HG02943 (cell line): ENCODE measurements around the gene GPSM3.
"Not testable (repeated sequence)": the region's sequence is repeated elsewhere in the genome, so short reads cannot be mapped to it uniquely, and the experiment has no call there.

Experiments
- ATAC-seq: cut with Tn5 transposase; IDR thresholded peaks from one replicate; pipeline ENCODE4 v1.9.1; 2021; ENCODE audit warnings: mild to moderate bottlenecking, low read depth, moderate library complexity; ENCODE audit not compliant: unreplicated experiment

Gene GPSM3

GRCh38 chr6:32192608-32193039, at the start of gene GPSM3:
Gene GPSM3, minus strand, starts transcription at chr6:32192643. Its CDS starts 130 bp downstream, at chr6:32192513.
- no peak for ATAC-seq

DNA sequence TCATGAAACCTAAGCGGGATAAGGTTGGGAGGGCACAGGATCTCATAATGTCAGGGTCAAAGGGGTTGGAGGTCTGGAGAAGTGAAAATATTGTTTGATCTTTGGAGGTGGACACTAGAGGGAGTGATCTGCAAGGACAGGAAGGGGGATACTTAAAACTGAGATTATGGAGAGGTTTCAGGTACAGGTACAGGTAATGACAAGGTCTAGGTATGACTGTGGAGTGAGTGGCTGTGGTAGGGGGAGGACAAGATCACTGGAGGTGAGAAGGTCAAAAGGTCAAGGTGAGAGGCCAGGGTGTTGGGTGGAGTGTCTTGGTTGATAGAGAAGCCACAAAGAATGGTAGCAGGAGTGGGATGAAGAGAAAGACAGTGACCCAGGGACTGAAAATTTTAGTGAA, 48.2 kb upstream of the GPSM3 start:
- no peak for ATAC-seq

- no peak for ATAC-seq
Observed at GRCh38 chr6:32239462-32239861, 47.0 kb upstream of the GPSM3 start.

GRCh38 chr6:32234934-32235333, 42.5 kb upstream of the GPSM3 start:
- no peak for ATAC-seq

DNA sequence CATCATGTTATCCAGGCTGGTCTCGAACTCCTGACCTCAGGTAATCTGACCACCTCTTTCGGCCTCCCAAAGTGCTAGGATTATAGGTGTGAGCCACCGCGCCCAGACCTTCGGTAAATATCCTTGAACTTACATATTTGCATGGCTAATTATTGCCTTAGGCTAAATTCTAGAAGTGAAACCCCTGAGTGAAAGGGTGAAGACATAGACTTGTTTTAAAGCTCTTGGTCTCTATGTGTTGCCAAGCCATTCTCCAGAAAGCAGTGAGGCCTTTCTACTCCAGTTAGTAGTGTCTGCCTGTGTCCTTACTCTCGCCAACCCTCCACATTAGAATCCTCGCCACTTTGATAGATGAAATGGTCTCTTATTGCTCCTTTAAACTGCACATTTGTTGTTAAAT, 34.0 kb upstream of the GPSM3 start:
- no peak for ATAC-seq

- ATAC-seq = no peak
Observed at GRCh38 chr6:32224696-32225095, 32.3 kb upstream of the GPSM3 start.

- ATAC-seq = no peak
Observed at GRCh38 chr6:32223258-32224235, 31.1 kb upstream of the GPSM3 start, which contains the start of gene NOTCH4. Gene NOTCH4, minus strand, starts transcription at chr6:32224067. Its CDS starts 139 bp downstream, at chr6:32223928.

GRCh38 chr6:32222333-32223230, 30.1 kb upstream of the GPSM3 start:
- no peak for ATAC-seq

DNA sequence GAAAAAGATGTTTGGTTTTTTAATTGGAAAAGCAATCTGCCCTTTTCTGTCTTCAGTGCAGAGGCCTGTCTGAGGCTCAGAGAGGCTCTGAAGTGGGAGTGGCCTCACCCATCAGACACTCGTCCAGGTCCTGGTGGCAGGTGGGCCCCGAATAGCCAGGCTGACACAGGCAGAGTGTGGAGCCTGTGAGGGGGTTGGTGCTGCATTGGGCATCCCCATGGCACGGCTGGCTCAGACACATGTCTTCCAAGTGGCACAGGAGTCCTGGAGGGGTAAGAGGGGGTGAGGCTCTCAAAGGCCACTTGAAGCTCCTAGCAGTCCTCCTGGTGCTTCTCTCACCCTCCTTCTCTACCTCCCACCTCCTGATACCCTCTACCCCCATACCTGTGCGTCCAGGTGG, 27.6 kb upstream of the GPSM3 start:
- no peak for ATAC-seq

DNA sequence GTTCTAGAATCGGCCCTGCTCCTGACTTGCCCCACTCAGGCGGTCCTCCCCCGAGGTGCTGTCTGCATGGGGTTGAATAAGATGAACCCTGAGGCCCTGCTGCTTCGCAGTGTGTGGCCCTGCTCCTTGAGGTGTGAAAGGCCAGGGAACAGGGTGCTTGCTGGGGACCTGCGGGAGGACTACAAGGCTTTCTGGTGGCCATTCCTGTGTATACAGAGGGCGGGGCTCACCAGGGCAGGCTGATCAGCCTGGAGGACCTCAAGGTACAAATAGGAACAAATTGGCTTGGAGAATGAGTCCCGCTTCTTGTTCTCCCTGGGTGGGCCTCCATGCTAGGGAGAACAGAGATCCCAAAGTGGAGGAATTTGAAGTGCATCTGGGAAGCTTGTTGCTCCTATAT, 25.7 kb upstream of the GPSM3 start:
- no peak for ATAC-seq

- ATAC-seq = no peak
Observed at GRCh38 chr6:32216998-32217397, 24.6 kb upstream of the GPSM3 start.

GRCh38 chr6:32216285-32216684, 23.8 kb upstream of the GPSM3 start:
- ATAC-seq = no peak

GRCh38 chr6:32215617-32216016, 23.2 kb upstream of the GPSM3 start:
- ATAC-seq = no peak

DNA sequence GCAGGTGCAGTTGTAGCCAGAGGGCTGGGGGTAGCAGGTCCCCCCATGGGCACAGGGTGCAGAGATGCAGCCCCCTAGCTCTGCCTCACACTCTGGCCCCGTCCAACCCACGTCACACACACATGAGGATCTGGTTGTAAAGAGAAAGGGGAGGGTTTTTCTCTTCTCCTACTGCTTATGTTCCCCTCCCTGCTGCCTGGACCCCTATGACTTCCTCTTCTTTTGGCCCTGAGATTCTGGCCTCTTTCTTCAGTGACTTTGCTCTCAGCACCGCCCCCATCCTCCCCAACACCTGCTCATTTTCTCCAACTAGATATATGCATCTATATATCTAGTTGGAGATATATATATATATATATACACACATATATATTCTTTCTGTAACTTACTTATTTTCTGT, 21.7 kb upstream of the GPSM3 start:
- ATAC-seq = no peak

DNA sequence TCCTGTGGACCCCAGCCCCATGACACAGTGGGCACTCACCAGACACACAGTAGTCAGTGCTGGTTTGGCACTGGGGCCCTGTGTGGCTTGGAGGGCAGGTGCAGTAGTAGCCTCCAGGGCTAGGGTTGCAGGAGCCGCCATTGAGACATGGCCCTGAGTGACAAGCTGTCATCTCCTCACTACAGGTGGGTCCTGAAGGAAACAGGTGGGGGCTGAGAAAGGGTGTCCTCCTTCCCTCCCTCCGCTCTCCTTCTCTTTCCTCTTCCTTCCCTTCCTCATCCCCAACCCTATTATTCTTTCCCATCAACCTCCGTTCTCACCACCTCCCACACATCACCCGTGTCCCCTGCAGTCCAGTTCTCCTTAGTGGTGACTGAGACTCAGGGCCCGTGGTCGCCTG, 21.2 kb upstream of the GPSM3 start:
- no peak for ATAC-seq

DNA sequence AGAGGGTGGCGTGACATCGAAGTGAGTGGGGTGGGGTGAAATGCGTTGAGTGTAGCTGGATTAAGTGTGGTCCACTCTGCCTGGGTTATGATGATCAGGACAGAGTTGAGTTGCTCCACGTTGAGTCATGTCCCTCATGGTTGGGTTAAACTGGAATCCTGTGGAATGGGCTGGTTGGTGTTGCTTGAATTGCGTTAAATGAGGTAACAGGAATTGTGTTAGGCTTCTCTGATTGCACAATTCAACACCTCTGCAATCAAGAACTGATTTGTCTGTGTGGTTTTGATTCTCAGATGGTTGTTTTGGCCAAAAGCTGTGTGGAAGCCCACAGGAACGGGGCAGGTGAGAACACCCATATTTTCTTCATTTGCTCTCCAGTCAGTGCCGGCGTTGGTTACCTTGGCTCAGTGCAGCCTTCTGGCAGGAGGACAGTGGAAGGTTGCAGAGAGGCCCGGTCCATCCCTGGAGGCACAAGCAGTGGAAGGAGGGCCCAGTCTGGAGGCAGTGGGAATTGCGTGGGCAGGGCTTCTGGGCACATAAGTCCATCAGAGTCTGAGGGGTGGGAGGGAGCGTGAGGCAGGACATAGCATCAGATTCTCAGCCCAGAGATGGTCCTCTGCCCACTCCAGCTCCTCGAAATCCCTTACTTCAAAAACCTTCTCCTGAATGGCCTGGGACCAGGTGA, 19.8 kb upstream of the GPSM3 start:
- ATAC-seq = no peak

GRCh38 chr6:32211432-32211831, 19.0 kb upstream of the GPSM3 start:
- not testable (repeated sequence) for ATAC-seq

DNA sequence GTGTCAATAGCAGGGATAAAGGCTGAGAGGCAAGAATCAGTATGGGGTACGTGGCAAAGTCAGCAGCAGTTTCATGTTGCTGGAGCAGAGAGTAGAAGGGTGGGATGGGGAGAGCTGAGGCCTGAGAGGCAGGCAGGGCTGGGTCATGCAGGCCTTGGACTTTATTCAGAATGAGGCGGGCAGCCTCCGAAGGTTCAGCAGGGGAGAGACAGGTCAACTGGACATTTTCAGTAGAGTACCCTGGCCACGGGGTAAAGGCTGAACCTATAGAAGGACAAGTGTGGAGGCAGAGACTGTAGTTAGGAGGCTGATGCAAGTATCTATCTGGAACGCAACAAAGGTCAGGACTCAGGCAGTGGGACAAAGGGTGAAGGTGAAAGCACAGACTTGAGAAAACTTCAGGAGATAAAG, 17.8 kb upstream of the GPSM3 start:
- ATAC-seq = no peak

- no peak for ATAC-seq
Observed at GRCh38 chr6:32208996-32209395, 16.6 kb upstream of the GPSM3 start.

- no peak for ATAC-seq
Observed at GRCh38 chr6:32204268-32204715, 11.8 kb upstream of the GPSM3 start.
